ENCODE data around the gene PIK3C2B.

GRCh38 chr1:204466416-204467405 is 27.9 kb downstream of the PIK3C2B start:
- TF ChIP-seq, protein P1, sequence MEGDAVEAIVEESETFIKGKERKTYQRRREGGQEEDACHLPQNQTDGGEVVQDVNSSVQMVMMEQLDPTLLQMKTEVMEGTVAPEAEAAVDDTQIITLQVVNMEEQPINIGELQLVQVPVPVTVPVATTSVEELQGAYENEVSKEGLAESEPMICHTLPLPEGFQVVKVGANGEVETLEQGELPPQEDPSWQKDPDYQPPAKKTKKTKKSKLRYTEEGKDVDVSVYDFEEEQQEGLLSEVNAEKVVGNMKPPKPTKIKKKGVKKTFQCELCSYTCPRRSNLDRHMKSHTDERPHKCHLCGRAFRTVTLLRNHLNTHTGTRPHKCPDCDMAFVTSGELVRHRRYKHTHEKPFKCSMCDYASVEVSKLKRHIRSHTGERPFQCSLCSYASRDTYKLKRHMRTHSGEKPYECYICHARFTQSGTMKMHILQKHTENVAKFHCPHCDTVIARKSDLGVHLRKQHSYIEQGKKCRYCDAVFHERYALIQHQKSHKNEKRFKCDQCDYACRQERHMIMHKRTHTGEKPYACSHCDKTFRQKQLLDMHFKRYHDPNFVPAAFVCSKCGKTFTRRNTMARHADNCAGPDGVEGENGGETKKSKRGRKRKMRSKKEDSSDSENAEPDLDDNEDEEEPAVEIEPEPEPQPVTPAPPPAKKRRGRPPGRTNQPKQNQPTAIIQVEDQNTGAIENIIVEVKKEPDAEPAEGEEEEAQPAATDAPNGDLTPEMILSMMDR (conservative IDR thresholded peaks at IDR 0.05; ENCODE audit: low read depth, low read length) = no peak
- TF ChIP-seq EZH2 (IDR thresholded peaks at IDR 0.05; ENCODE audit: low read length, unreplicated experiment) (no peak), EZH2phosphoT487 (IDR thresholded peaks at IDR 0.05; ENCODE audit: borderline replicate concordance, low read length) (no peak)

All from PC-3 (cell line).